ENCODE data around the gene SKIDA1.
"Not testable (repeated sequence)": the region's sequence is repeated elsewhere in the genome, so short reads cannot be mapped to it uniquely, and the experiment has no call there.

DNA sequence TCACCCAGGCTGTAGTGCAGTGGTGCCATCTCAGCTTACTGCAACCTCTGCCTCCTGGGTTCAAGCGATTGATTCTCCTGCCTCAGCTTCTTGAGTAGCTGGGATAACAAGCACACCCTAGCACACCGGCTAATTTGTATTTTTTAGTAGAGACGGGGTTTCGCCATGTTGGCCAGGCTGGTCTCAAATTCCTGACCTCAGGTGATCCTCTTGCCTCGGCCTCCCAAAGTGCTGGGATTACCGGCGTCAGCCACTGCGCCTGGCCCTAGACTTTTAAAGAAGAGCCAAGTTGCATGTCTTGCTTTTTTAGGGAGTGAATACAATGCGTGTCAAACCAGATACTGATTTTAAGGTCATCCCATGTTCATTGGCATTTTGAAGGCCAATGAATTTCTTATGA lies 10.5 kb upstream of the SKIDA1 start:
- TF ChIP-seq YY1 (IDR thresholded peaks at IDR 0.05); RAD21 (IDR thresholded peaks at IDR 0.05); GABPA (IDR thresholded peaks at IDR 0.05 in 1 of 2, conservative IDR thresholded peaks at IDR 0.05 in 1 of 2); HNF4A (conservative IDR thresholded peaks at IDR 0.05): not testable (repeated sequence)
- TF ChIP-seq, protein P1, sequence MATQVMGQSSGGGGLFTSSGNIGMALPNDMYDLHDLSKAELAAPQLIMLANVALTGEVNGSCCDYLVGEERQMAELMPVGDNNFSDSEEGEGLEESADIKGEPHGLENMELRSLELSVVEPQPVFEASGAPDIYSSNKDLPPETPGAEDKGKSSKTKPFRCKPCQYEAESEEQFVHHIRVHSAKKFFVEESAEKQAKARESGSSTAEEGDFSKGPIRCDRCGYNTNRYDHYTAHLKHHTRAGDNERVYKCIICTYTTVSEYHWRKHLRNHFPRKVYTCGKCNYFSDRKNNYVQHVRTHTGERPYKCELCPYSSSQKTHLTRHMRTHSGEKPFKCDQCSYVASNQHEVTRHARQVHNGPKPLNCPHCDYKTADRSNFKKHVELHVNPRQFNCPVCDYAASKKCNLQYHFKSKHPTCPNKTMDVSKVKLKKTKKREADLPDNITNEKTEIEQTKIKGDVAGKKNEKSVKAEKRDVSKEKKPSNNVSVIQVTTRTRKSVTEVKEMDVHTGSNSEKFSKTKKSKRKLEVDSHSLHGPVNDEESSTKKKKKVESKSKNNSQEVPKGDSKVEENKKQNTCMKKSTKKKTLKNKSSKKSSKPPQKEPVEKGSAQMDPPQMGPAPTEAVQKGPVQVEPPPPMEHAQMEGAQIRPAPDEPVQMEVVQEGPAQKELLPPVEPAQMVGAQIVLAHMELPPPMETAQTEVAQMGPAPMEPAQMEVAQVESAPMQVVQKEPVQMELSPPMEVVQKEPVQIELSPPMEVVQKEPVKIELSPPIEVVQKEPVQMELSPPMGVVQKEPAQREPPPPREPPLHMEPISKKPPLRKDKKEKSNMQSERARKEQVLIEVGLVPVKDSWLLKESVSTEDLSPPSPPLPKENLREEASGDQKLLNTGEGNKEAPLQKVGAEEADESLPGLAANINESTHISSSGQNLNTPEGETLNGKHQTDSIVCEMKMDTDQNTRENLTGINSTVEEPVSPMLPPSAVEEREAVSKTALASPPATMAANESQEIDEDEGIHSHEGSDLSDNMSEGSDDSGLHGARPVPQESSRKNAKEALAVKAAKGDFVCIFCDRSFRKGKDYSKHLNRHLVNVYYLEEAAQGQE (IDR thresholded peaks at IDR 0.05), result not testable (repeated sequence)
- TF ChIP-seq, protein P2, sequence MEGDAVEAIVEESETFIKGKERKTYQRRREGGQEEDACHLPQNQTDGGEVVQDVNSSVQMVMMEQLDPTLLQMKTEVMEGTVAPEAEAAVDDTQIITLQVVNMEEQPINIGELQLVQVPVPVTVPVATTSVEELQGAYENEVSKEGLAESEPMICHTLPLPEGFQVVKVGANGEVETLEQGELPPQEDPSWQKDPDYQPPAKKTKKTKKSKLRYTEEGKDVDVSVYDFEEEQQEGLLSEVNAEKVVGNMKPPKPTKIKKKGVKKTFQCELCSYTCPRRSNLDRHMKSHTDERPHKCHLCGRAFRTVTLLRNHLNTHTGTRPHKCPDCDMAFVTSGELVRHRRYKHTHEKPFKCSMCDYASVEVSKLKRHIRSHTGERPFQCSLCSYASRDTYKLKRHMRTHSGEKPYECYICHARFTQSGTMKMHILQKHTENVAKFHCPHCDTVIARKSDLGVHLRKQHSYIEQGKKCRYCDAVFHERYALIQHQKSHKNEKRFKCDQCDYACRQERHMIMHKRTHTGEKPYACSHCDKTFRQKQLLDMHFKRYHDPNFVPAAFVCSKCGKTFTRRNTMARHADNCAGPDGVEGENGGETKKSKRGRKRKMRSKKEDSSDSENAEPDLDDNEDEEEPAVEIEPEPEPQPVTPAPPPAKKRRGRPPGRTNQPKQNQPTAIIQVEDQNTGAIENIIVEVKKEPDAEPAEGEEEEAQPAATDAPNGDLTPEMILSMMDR (IDR thresholded peaks at IDR 0.05; ENCODE audit: low read depth, low read length, missing input control), result not testable (repeated sequence)
- TF ChIP-seq, protein P3, sequence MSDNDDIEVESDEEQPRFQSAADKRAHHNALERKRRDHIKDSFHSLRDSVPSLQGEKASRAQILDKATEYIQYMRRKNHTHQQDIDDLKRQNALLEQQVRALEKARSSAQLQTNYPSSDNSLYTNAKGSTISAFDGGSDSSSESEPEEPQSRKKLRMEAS (IDR thresholded peaks at IDR 0.05), result not testable (repeated sequence)
- TF ChIP-seq, protein P4, sequence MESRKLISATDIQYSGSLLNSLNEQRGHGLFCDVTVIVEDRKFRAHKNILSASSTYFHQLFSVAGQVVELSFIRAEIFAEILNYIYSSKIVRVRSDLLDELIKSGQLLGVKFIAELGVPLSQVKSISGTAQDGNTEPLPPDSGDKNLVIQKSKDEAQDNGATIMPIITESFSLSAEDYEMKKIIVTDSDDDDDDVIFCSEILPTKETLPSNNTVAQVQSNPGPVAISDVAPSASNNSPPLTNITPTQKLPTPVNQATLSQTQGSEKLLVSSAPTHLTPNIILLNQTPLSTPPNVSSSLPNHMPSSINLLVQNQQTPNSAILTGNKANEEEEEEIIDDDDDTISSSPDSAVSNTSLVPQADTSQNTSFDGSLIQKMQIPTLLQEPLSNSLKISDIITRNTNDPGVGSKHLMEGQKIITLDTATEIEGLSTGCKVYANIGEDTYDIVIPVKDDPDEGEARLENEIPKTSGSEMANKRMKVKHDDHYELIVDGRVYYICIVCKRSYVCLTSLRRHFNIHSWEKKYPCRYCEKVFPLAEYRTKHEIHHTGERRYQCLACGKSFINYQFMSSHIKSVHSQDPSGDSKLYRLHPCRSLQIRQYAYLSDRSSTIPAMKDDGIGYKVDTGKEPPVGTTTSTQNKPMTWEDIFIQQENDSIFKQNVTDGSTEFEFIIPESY (IDR thresholded peaks at IDR 0.05), result not testable (repeated sequence)

All from liver (tissue), 3 donors.